Tibial nerve (tissue), 4 donors: Measurements from ENCODE around the gene ZBTB39. TPM values are rescaled to one million over a fixed set of nuclear protein-coding genes. Genes with fewer than 3 reads are reported as not detected.

Experiments used
- DNase-seq, 2 donors: peaks; one replicate each; pipeline ENCODE4 v3.0.0-alpha.2; 2019; ENCODE audit warnings: low spot score in 2 of 2
- H3K27ac ChIP-seq, 4 donors: fragments of 200-600 bp; sonication (generic) in 3 of 4; one replicate each; pipeline ENCODE4 v1.5.1; 2017 to 2019; ENCODE audit warnings: mild to moderate bottlenecking in 1 of 4
- H3K27me3 ChIP-seq, 2 donors: fragments of 200-600 bp; sonication (generic) in 1 of 2; one replicate each; pipeline versions ENCODE4 v1.5.1 to v1.6.0; 2017 to 2019
- H3K36me3 ChIP-seq, 3 donors: fragments of 200-600 bp; sonication (generic); one replicate each; pipeline ENCODE4 v1.5.1; 2018 to 2019
- H3K4me1 ChIP-seq, 4 donors: fragments of 200-600 bp; sonication (generic) in 3 of 4; one replicate each; pipeline ENCODE4 v1.5.1; 2017 to 2019
- H3K4me3 ChIP-seq, 4 donors: fragments of 200-600 bp; sonication (generic) in 3 of 4; one replicate each; pipeline ENCODE4 v1.5.1; 2017 to 2019; ENCODE audit warnings: mild to moderate bottlenecking in 1 of 4, moderate library complexity in 1 of 4
- H3K9me3 ChIP-seq, 4 donors: fragments of 200-600 bp; sonication (generic) in 3 of 4; one replicate each; pipeline ENCODE4 v1.5.1; 2017 to 2019
- CTCF ChIP-seq, 5 experiments: fragments of 200-600 bp in 3 of 5; fragments of 450-650 bp in 2 of 5; sonication (generic) in 3 of 5; IDR thresholded peaks; one replicate each; pipeline ENCODE4 v1.5.1; 2016 to 2019; ENCODE audit warnings: antibody characterized with exemption in 5 of 5, mild to moderate bottlenecking in 3 of 5, moderate library complexity in 2 of 5
- EP300 ChIP-seq, 2 donors: sonication (generic); formaldehyde crosslinking; IDR thresholded peaks; one replicate each; pipeline ENCODE4 v1.6.1; 2017; ENCODE audit warnings: antibody characterized with exemption in 2 of 2, mild to moderate bottlenecking in 1 of 2
- POLR2A ChIP-seq, 2 donors: fragments of 450-650 bp; IDR thresholded peaks; one replicate each; pipeline ENCODE4 v1.6.1; 2017; ENCODE audit warnings: antibody characterized with exemption in 2 of 2, mild to moderate bottlenecking in 2 of 2, moderate library complexity in 2 of 2
- WGBS, 2 donors: methylation state at CpG; one replicate each; pipeline ENCODE4 v1.1.5; 2018; 5-methylcytosine and 5-hydroxymethylcytosine counted together
- total RNA-seq, 4 donors: library from RNA; depleted of rRNA; stranded (reverse); fragments of >200 nt; gene quantifications; one replicate each; pipeline ENCODE4 v1.1.0, GENCODE V29; 2016

The ZBTB39 gene
- total RNA-seq, 4 donors from 2014 or later = 3.6 to 6.8 (median 5.4) TPM

- DNase-seq = peak in 1 of 2 donors; percentile 20
- Histone ChIP-seq H3K4me3 (no peak overlapping the region), H3K9me3 (no peaks in the 10 kb centered on the region), H3K27me3 (no peaks in the 10 kb centered on the region), H3K36me3 (peaks cover 0 to 17% (median 0%) of the 10 kb centered on the region in 3 donors), H3K4me1 (peaks cover 0 to 24% (median 0%) of the 10 kb centered on the region in 4 donors), H3K27ac (peak overlapping the region in 2 of 4 donors; percentile 25 to 34)
- peak in 1 of 2 donors; percentile 33 for TF ChIP-seq EP300 (IDR thresholded peaks at IDR 0.05)
- no peak for TF ChIP-seq POLR2A (IDR thresholded peaks at IDR 0.05)
- no peak for TF ChIP-seq CTCF (IDR thresholded peaks at IDR 0.05)
- 70 to 77% methylated on average over 8 of the region's 8 CpGs for WGBS, 2 donors
These were observed 14.8 kb downstream of the ZBTB39 start for GRCh38 chr12:56991319-56992246.

GRCh38 chr12:56990648-56991318 lies 15.6 kb downstream of the ZBTB39 start:
- no peak overlapping the region for H3K4me3 ChIP-seq
- H3K4me1 ChIP-seq = peaks cover 0 to 24% (median 0%) of the 10 kb centered on the region in 4 donors
- no peaks in the 10 kb centered on the region for H3K9me3 ChIP-seq
- no peaks in the 10 kb centered on the region for H3K27me3 ChIP-seq
- peak overlapping the region in 1 of 4 donors; percentile 34 for H3K27ac ChIP-seq
- WGBS, 2 donors = 59 to 60% methylated on average over 7 of the region's 7 CpGs
- peaks cover 0 to 10% (median 0%) of the 10 kb centered on the region in 3 donors for H3K36me3 ChIP-seq
- DNase-seq = no peak
- TF ChIP-seq EP300 (IDR thresholded peaks at IDR 0.05) (no peak), CTCF (IDR thresholded peaks at IDR 0.05) (no peak), POLR2A (IDR thresholded peaks at IDR 0.05) (no peak)

- H3K4me3 ChIP-seq = no peak overlapping the region
- H3K9me3 ChIP-seq = no peaks in the 10 kb centered on the region
- H3K36me3 ChIP-seq = peaks cover 0 to 2% (median 0%) of the 10 kb centered on the region in 3 donors
- TF ChIP-seq EP300 (IDR thresholded peaks at IDR 0.05) = no peak
- TF ChIP-seq POLR2A (IDR thresholded peaks at IDR 0.05) = no peak
- no peak for TF ChIP-seq CTCF (IDR thresholded peaks at IDR 0.05)
- H3K4me1 ChIP-seq = peaks cover 0 to 24% (median 0%) of the 10 kb centered on the region in 4 donors
- H3K27ac ChIP-seq = no peak overlapping the region
- H3K27me3 ChIP-seq = no peaks in the 10 kb centered on the region
- DNase-seq = no peak
- 49 to 52% methylated on average over 7 of the region's 7 CpGs for WGBS, 2 donors
These were observed 16.3 kb downstream of the ZBTB39 start for GRCh38 chr12:56989861-56990610.

GRCh38 chr12:56988207-56988739 lies 18.1 kb downstream of the ZBTB39 start:
- Histone ChIP-seq H3K27me3 (no peaks in the 10 kb centered on the region), H3K27ac (no peak overlapping the region), H3K4me3 (no peak overlapping the region), H3K4me1 (peaks cover 0 to 24% (median 0%) of the 10 kb centered on the region in 4 donors), H3K36me3 (no peaks in the 10 kb centered on the region), H3K9me3 (no peaks in the 10 kb centered on the region)
- 65 to 76% methylated on average over 5 of the region's 5 CpGs for WGBS, 2 donors
- TF ChIP-seq POLR2A (IDR thresholded peaks at IDR 0.05) (no peak), CTCF (IDR thresholded peaks at IDR 0.05) (no peak)
- DNase-seq = no peak
